Measurements from ENCODE around the gene TMEM18. TPM values are rescaled to one million over a fixed set of nuclear protein-coding genes. Genes with fewer than 3 reads are reported as not detected.

The TMEM18 gene
- total RNA-seq, 2 donors from 2014 or later = 16.4 to 19.6 TPM

- no peaks in the 10 kb centered on the region for H3K36me3 ChIP-seq
- H3K27me3 ChIP-seq = no peaks in the 10 kb centered on the region
- no peak for TF ChIP-seq CTCF (IDR thresholded peaks at IDR 0.05)
- no peak overlapping the region for H3K9ac ChIP-seq (ENCODE audit: low read depth in 2 of 2, low read length in 2 of 2)
- H3K27ac ChIP-seq = no peak overlapping the region
- no peak for DNase-seq
- intact Hi-C loops (cut with DNase I) = no loop called here
- no peaks in the 10 kb centered on the region for H3K9me3 ChIP-seq
- no peak overlapping the region for H3K4me3 ChIP-seq
- no peaks in the 10 kb centered on the region for H3K4me1 ChIP-seq
These were observed 49.2 kb downstream of the TMEM18 start for GRCh38 chr2:627926-628560.

- Histone ChIP-seq H3K9ac (ENCODE audit: low read depth in 2 of 2, low read length in 2 of 2) (no peak overlapping the region), H3K36me3 (no peaks in the 10 kb centered on the region), H3K4me1 (no peaks in the 10 kb centered on the region), H3K27me3 (no peaks in the 10 kb centered on the region), H3K9me3 (no peaks in the 10 kb centered on the region), H3K27ac (no peak overlapping the region), H3K4me3 (no peak overlapping the region)
- TF ChIP-seq CTCF (IDR thresholded peaks at IDR 0.05) = no peak
- intact Hi-C loops (cut with DNase I) = no loop called here
- DNase-seq = no peak
These were observed 49.9 kb downstream of the TMEM18 start for GRCh38 chr2:627340-627709.

- Histone ChIP-seq H3K9me3 (no peaks in the 10 kb centered on the region), H3K27me3 (no peaks in the 10 kb centered on the region), H3K4me3 (no peak overlapping the region), H3K27ac (no peak overlapping the region), H3K9ac (ENCODE audit: low read depth in 2 of 2, low read length in 2 of 2) (no peak overlapping the region), H3K4me1 (no peaks in the 10 kb centered on the region), H3K36me3 (no peaks in the 10 kb centered on the region)
- DNase-seq = no peak
- TF ChIP-seq CTCF (IDR thresholded peaks at IDR 0.05) = no peak
- intact Hi-C loops (cut with DNase I) = no loop called here
These were observed 50.5 kb downstream of the TMEM18 start for GRCh38 chr2:626491-627339.

GRCh38 chr2:625415-626333 is 51.5 kb downstream of the TMEM18 start:
- no peaks in the 10 kb centered on the region for H3K36me3 ChIP-seq
- intact Hi-C loops (cut with DNase I) = no loop called here
- no peaks in the 10 kb centered on the region for H3K4me1 ChIP-seq
- no peaks in the 10 kb centered on the region for H3K27me3 ChIP-seq
- no peak for DNase-seq
- no peak for TF ChIP-seq CTCF (IDR thresholded peaks at IDR 0.05)
- no peak overlapping the region for H3K4me3 ChIP-seq
- no peak overlapping the region for H3K27ac ChIP-seq
- no peaks in the 10 kb centered on the region for H3K9me3 ChIP-seq
- H3K9ac ChIP-seq (ENCODE audit: low read depth in 2 of 2, low read length in 2 of 2) = no peak overlapping the region

GRCh38 chr2:624551-625347 is 52.5 kb downstream of the TMEM18 start:
- no peaks in the 10 kb centered on the region for H3K9me3 ChIP-seq
- no peak for TF ChIP-seq CTCF (IDR thresholded peaks at IDR 0.05)
- no peak overlapping the region for H3K9ac ChIP-seq (ENCODE audit: low read depth in 2 of 2, low read length in 2 of 2)
- DNase-seq = no peak
- no peak overlapping the region for H3K4me3 ChIP-seq
- no peaks in the 10 kb centered on the region for H3K4me1 ChIP-seq
- no peaks in the 10 kb centered on the region for H3K27me3 ChIP-seq
- H3K36me3 ChIP-seq = no peaks in the 10 kb centered on the region
- H3K27ac ChIP-seq = no peak overlapping the region
- intact Hi-C loops (cut with DNase I) = no loop called here

Data from colonic mucosa (tissue), 4 donors.